Adipocyte (in vitro differentiated cells): ENCODE measurements around the gene MARCHF4.

Experiments
- DNase-seq: peaks from one replicate; pipeline ENCODE4 v3.0.0-alpha.2; 2015; ENCODE audit warnings: low read depth
- H3K27me3 ChIP-seq: replicated peaks from 2 replicates; pipeline ENCODE4 v1.7.0; 2013; ENCODE audit warnings: mild to moderate bottlenecking, low read length, moderate library complexity; ENCODE audit not compliant: control insufficient read depth, insufficient read depth
- H3K36me3 ChIP-seq: 2 replicates; pipeline ENCODE4 v1.7.0; 2013; ENCODE audit warnings: low read length, mild to moderate bottlenecking, moderate library complexity; ENCODE audit not compliant: control insufficient read depth, insufficient read depth, severe bottlenecking
- H3K4me1 ChIP-seq: 2 replicates; pipeline ENCODE4 v1.7.0; 2013; ENCODE audit warnings: mild to moderate bottlenecking, low read length, moderate library complexity; ENCODE audit not compliant: control insufficient read depth, insufficient read depth
- H3K4me3 ChIP-seq: 2 replicates; pipeline ENCODE4 v1.7.0; 2013; ENCODE audit warnings: mild to moderate bottlenecking, low read length, moderate library complexity
- H3K9ac ChIP-seq: 2 replicates; pipeline ENCODE4 v1.7.0; 2013; ENCODE audit warnings: mild to moderate bottlenecking, low read length, moderate library complexity
- H3K9me3 ChIP-seq: 2 replicates; pipeline ENCODE4 v1.7.0; 2013; ENCODE audit warnings: mild to moderate bottlenecking, low read length, moderate library complexity; ENCODE audit not compliant: control insufficient read depth

Gene MARCHF4

DNA sequence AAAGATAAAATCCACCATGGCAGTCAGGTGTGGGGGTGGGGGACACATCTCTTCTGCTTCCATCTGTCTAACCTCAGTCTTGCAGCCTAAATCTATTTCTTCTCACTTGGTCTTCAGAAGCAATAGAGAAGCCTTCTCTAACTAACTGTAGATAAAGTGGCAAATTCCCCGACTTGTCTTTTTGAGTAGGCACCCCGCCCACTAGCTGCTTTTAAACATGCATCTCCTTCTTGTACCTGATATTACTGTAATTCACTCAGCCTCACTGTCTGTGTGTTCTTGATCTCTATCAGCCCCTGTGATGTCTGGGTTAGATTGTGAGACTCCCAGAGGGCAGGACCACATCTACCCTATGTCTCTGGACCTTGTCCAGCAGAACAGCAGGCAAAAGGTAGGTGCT, 6.8 kb downstream of the MARCHF4 start:
- no peaks in the 10 kb centered on the region for H3K27me3 ChIP-seq
- no peak overlapping the region for H3K4me3 ChIP-seq

GRCh38 chr2:216363221-216363620, 9.1 kb downstream of the MARCHF4 start:
- Histone ChIP-seq H3K27me3 (no peaks in the 10 kb centered on the region), H3K36me3 (no peaks in the 10 kb centered on the region), H3K9ac (no peak overlapping the region), H3K9me3 (no peaks in the 10 kb centered on the region), H3K4me3 (no peak overlapping the region), H3K4me1 (peaks cover 17% of the 10 kb centered on the region)
- no peak for DNase-seq

More for the DNA sequence above, 6.8 kb downstream of the MARCHF4 start:
- Histone ChIP-seq H3K9ac (no peak overlapping the region), H3K36me3 (no peaks in the 10 kb centered on the region), H3K9me3 (no peaks in the 10 kb centered on the region), H3K4me1 (peaks cover 17% of the 10 kb centered on the region)
- no peak for DNase-seq

DNA sequence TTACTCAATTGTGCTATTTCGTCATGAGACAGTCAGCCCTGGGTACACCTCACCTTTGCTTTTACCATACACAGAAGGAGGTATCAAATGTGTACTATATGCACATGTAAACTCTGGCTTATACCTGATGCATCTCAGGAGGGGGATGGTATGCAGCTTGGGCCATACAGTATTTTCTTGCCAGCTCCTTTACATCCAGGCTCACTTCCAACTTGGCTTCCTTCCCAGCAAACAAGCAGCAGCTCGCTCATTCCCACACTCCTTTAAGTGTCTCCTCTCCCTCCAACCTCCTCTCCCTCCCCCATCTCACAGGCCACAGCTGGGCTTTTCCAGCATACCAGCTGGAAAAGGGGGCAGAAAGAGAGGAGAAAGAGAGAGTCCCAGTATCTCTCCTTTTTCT, 9.6 kb downstream of the MARCHF4 start:
- H3K4me1 ChIP-seq: peaks cover 13% of the 10 kb centered on the region
- no peak overlapping the region for H3K4me3 ChIP-seq
- peak; percentile 50 for DNase-seq
- H3K9ac ChIP-seq: no peak overlapping the region
- H3K27me3 ChIP-seq: no peaks in the 10 kb centered on the region
- H3K9me3 ChIP-seq: no peaks in the 10 kb centered on the region
- H3K36me3 ChIP-seq: no peaks in the 10 kb centered on the region

- Histone ChIP-seq H3K27me3 (no peaks in the 10 kb centered on the region), H3K9me3 (no peaks in the 10 kb centered on the region), H3K4me3 (no peak overlapping the region), H3K4me1 (peaks cover 1% of the 10 kb centered on the region), H3K36me3 (no peaks in the 10 kb centered on the region), H3K9ac (no peak overlapping the region)
- no peak for DNase-seq
Measured at GRCh38 chr2:216355711-216356110, 16.6 kb downstream of the MARCHF4 start.

GRCh38 chr2:216354306-216354705, 18.0 kb downstream of the MARCHF4 start:
- no peaks in the 10 kb centered on the region for H3K27me3 ChIP-seq
- H3K36me3 ChIP-seq: no peaks in the 10 kb centered on the region
- no peak overlapping the region for H3K4me3 ChIP-seq
- H3K4me1 ChIP-seq: peaks cover 7% of the 10 kb centered on the region
- DNase-seq: no peak
- no peak overlapping the region for H3K9ac ChIP-seq
- H3K9me3 ChIP-seq: no peaks in the 10 kb centered on the region

DNA sequence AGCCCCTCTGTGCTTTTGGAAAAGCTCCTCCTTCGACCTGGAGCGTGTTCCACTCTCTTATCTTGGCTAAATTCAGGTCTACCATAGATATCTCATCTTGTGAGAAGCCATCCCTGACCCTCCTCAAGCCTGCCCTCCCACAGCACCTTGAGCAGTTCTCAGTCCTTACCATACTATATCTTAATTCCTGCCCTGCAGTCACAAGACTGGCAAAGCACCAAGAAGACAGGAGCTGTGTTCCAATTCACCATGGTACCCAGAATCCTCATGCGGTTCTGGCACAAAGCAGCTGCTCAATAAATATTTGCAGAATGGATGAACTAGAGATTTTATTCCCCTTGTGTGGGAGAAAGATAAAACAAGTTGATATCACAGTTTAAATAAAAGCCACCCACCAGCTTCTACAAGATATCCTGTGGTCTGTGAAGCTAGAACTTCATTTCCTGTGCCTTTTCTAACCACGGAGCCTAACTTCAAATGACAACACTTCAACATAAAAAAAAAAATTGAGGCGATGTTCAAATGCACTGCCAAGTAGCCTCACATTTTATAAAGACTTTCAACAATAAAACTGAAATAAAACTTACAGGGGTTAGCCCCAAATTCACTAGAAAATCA, 19.5 kb downstream of the MARCHF4 start:
- H3K4me3 ChIP-seq: no peak overlapping the region
- DNase-seq: no peak
- no peaks in the 10 kb centered on the region for H3K9me3 ChIP-seq
- H3K27me3 ChIP-seq: no peaks in the 10 kb centered on the region
- H3K9ac ChIP-seq: no peak overlapping the region
- no peaks in the 10 kb centered on the region for H3K36me3 ChIP-seq
- peaks cover 11% of the 10 kb centered on the region for H3K4me1 ChIP-seq

- peaks cover 11% of the 10 kb centered on the region for H3K4me1 ChIP-seq
- no peaks in the 10 kb centered on the region for H3K9me3 ChIP-seq
- H3K4me3 ChIP-seq: no peak overlapping the region
- DNase-seq: no peak
- H3K27me3 ChIP-seq: no peaks in the 10 kb centered on the region
- no peaks in the 10 kb centered on the region for H3K36me3 ChIP-seq
- no peak overlapping the region for H3K9ac ChIP-seq
Measured at GRCh38 chr2:216351172-216351925, 20.9 kb downstream of the MARCHF4 start.

DNA sequence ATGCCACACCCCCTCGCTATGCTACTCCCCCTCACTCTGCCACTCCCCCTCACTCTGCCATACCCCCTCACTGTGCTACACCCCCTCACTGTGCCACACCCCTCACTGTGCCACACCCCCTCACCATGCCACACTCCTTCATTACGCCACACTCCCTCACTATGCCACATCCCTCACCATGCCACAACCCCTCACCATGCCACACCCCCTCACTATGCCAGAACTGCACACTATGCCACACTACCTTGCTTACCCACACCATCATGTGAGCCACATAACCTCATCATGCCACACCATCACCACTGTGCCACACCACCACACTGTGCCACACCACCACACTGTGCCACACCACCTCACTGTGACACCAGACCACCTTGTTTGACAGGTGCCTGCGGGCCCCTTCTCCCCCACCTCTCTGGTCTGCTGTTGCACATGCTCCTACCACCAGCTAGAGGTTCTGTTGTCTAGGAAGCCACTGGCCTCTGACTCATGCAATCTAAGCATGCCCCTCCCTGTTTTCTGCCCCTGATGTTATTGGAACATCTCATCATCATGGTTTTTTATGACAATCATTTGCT, 22.0 kb downstream of the MARCHF4 start:
- H3K27me3 ChIP-seq: no peaks in the 10 kb centered on the region
- H3K9ac ChIP-seq: no peak overlapping the region
- DNase-seq: no peak
- peaks cover 22% of the 10 kb centered on the region for H3K4me1 ChIP-seq
- H3K4me3 ChIP-seq: no peak overlapping the region
- no peaks in the 10 kb centered on the region for H3K36me3 ChIP-seq
- no peaks in the 10 kb centered on the region for H3K9me3 ChIP-seq

GRCh38 chr2:216349366-216349765, 22.9 kb downstream of the MARCHF4 start:
- no peak overlapping the region for H3K4me3 ChIP-seq
- no peak for DNase-seq
- no peaks in the 10 kb centered on the region for H3K27me3 ChIP-seq
- no peaks in the 10 kb centered on the region for H3K36me3 ChIP-seq
- H3K9me3 ChIP-seq: no peaks in the 10 kb centered on the region
- H3K4me1 ChIP-seq: peaks cover 30% of the 10 kb centered on the region
- H3K9ac ChIP-seq: no peak overlapping the region

GRCh38 chr2:216348756-216349308, 23.5 kb downstream of the MARCHF4 start:
- Histone ChIP-seq H3K4me1 (peaks cover 35% of the 10 kb centered on the region), H3K9me3 (no peaks in the 10 kb centered on the region), H3K36me3 (no peaks in the 10 kb centered on the region), H3K4me3 (no peak overlapping the region), H3K27me3 (no peaks in the 10 kb centered on the region), H3K9ac (no peak overlapping the region)
- DNase-seq: no peak

GRCh38 chr2:216346781-216347180, 25.5 kb downstream of the MARCHF4 start:
- peaks cover 41% of the 10 kb centered on the region for H3K4me1 ChIP-seq
- H3K4me3 ChIP-seq: no peak overlapping the region
- no peaks in the 10 kb centered on the region for H3K27me3 ChIP-seq
- no peak for DNase-seq
- H3K36me3 ChIP-seq: no peaks in the 10 kb centered on the region
- no peak overlapping the region for H3K9ac ChIP-seq
- no peaks in the 10 kb centered on the region for H3K9me3 ChIP-seq
